Liver (tissue), 3 donors: ENCODE results near the gene DMD.

ENCODE experiments used
- EGR1 ChIP-seq, 2 donors: IDR thresholded peaks; 2 replicates each; pipeline ENCODE4 v1.6.1; 2016 to 2018; ENCODE audit warnings: antibody characterized with exemption in 2 of 2, low read depth in 2 of 2
- GABPA ChIP-seq, 2 donors: IDR thresholded peaks in 1 of 2; conservative IDR thresholded peaks in 1 of 2; 2 replicates each; pipeline ENCODE4 v1.6.1; 2016; ENCODE audit warnings: antibody characterized with exemption in 2 of 2, mild to moderate bottlenecking in 1 of 2, moderate library complexity in 1 of 2
- JUND ChIP-seq, 2 donors: IDR thresholded peaks; 2 replicates each; pipeline ENCODE4 v1.6.1; 2016; ENCODE audit warnings: antibody characterized with exemption in 2 of 2
- NR2F2 ChIP-seq: IDR thresholded peaks from 2 replicates; pipeline ENCODE4 v1.6.1; 2016; ENCODE audit warnings: antibody characterized with exemption
- RAD21 ChIP-seq, 2 donors: IDR thresholded peaks; 2 replicates each; pipeline ENCODE4 v1.6.1; 2016; ENCODE audit warnings: antibody characterized with exemption in 2 of 2, mild to moderate bottlenecking in 2 of 2
- RXRA ChIP-seq, 2 donors: IDR thresholded peaks; 2 replicates each; pipeline ENCODE4 v1.6.1; 2017 to 2018; ENCODE audit warnings: antibody characterized with exemption in 2 of 2, mild to moderate bottlenecking in 1 of 2
- SP1 ChIP-seq: IDR thresholded peaks from 2 replicates; pipeline ENCODE4 v1.6.1; 2018; ENCODE audit warnings: antibody characterized with exemption, mild to moderate bottlenecking
- TAF1 ChIP-seq: conservative IDR thresholded peaks from 2 replicates; pipeline ENCODE4 v1.6.1; 2016; ENCODE audit warnings: antibody characterized with exemption, mild to moderate bottlenecking
- YY1 ChIP-seq: IDR thresholded peaks from 2 replicates; pipeline ENCODE4 v1.6.1; 2016; ENCODE audit warnings: antibody characterized with exemption, mild to moderate bottlenecking
- TF ChIP-seq, protein P1 (sequence below): fragments of 150-350 bp; IDR thresholded peaks from 2 replicates; pipeline ENCODE4 v1.5.1; 2017; ENCODE audit warnings: improper control_type of control experiment, low read depth, low read length; ENCODE audit not compliant: missing input control
- TF ChIP-seq, protein P2 (sequence below): IDR thresholded peaks from 2 replicates; pipeline ENCODE4 v1.6.1; 2016; ENCODE audit warnings: antibody characterized with exemption
- TF ChIP-seq, protein P3 (sequence below): IDR thresholded peaks from 2 replicates; pipeline ENCODE4 v1.6.1; 2016; ENCODE audit warnings: antibody characterized with exemption, mild to moderate bottlenecking
- TF ChIP-seq, protein P4 (sequence below): IDR thresholded peaks from 2 replicates; pipeline ENCODE4 v1.6.1; 2016; ENCODE audit warnings: antibody characterized with exemption
- TF ChIP-seq, protein P5 (sequence below): IDR thresholded peaks from 2 replicates; pipeline ENCODE4 v1.6.1; 2016; ENCODE audit warnings: antibody characterized with exemption
- donor health status: healthy.
- donor health status: healthy.

DNA sequence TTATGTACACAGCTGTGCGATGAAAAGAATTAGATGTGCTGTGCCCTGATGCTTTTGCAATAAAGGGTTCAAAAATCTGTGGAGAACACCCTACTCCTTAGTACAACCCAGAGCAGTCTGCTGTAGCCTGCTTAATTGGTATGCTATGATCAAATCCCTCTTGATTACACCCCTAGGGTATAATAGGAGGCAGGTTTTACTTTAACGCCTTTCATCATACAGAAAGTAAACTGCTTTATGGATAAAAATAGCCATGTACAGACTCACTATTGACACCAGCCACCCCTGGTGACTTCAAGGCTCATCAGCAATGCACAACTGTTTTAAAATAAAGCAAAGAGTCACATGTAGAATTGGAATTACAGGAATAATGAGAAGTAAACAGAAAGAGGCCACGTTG, 315.3 kb downstream of the DMD start:
- TF ChIP-seq SP1 (no peak), JUND (IDR thresholded peaks at IDR 0.05) (no peak), RXRA (IDR thresholded peaks at IDR 0.05) (no peak), GABPA (IDR thresholded peaks at IDR 0.05 in 1 of 2, conservative IDR thresholded peaks at IDR 0.05 in 1 of 2) (no peak), NR2F2 (no peak), RAD21 (IDR thresholded peaks at IDR 0.05) (no peak), YY1 (no peak), TAF1 (no peak), EGR1 (IDR thresholded peaks at IDR 0.05; ENCODE audit: low read depth in 2 of 2) (no peak)
- TF ChIP-seq, protein P1, sequence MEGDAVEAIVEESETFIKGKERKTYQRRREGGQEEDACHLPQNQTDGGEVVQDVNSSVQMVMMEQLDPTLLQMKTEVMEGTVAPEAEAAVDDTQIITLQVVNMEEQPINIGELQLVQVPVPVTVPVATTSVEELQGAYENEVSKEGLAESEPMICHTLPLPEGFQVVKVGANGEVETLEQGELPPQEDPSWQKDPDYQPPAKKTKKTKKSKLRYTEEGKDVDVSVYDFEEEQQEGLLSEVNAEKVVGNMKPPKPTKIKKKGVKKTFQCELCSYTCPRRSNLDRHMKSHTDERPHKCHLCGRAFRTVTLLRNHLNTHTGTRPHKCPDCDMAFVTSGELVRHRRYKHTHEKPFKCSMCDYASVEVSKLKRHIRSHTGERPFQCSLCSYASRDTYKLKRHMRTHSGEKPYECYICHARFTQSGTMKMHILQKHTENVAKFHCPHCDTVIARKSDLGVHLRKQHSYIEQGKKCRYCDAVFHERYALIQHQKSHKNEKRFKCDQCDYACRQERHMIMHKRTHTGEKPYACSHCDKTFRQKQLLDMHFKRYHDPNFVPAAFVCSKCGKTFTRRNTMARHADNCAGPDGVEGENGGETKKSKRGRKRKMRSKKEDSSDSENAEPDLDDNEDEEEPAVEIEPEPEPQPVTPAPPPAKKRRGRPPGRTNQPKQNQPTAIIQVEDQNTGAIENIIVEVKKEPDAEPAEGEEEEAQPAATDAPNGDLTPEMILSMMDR, result no peak
- TF ChIP-seq, protein P2, sequence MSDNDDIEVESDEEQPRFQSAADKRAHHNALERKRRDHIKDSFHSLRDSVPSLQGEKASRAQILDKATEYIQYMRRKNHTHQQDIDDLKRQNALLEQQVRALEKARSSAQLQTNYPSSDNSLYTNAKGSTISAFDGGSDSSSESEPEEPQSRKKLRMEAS, result no peak
- TF ChIP-seq, protein P3, sequence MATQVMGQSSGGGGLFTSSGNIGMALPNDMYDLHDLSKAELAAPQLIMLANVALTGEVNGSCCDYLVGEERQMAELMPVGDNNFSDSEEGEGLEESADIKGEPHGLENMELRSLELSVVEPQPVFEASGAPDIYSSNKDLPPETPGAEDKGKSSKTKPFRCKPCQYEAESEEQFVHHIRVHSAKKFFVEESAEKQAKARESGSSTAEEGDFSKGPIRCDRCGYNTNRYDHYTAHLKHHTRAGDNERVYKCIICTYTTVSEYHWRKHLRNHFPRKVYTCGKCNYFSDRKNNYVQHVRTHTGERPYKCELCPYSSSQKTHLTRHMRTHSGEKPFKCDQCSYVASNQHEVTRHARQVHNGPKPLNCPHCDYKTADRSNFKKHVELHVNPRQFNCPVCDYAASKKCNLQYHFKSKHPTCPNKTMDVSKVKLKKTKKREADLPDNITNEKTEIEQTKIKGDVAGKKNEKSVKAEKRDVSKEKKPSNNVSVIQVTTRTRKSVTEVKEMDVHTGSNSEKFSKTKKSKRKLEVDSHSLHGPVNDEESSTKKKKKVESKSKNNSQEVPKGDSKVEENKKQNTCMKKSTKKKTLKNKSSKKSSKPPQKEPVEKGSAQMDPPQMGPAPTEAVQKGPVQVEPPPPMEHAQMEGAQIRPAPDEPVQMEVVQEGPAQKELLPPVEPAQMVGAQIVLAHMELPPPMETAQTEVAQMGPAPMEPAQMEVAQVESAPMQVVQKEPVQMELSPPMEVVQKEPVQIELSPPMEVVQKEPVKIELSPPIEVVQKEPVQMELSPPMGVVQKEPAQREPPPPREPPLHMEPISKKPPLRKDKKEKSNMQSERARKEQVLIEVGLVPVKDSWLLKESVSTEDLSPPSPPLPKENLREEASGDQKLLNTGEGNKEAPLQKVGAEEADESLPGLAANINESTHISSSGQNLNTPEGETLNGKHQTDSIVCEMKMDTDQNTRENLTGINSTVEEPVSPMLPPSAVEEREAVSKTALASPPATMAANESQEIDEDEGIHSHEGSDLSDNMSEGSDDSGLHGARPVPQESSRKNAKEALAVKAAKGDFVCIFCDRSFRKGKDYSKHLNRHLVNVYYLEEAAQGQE, result no peak
- TF ChIP-seq, protein P4, sequence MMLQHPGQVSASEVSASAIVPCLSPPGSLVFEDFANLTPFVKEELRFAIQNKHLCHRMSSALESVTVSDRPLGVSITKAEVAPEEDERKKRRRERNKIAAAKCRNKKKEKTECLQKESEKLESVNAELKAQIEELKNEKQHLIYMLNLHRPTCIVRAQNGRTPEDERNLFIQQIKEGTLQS, result no peak
- TF ChIP-seq, protein P5, sequence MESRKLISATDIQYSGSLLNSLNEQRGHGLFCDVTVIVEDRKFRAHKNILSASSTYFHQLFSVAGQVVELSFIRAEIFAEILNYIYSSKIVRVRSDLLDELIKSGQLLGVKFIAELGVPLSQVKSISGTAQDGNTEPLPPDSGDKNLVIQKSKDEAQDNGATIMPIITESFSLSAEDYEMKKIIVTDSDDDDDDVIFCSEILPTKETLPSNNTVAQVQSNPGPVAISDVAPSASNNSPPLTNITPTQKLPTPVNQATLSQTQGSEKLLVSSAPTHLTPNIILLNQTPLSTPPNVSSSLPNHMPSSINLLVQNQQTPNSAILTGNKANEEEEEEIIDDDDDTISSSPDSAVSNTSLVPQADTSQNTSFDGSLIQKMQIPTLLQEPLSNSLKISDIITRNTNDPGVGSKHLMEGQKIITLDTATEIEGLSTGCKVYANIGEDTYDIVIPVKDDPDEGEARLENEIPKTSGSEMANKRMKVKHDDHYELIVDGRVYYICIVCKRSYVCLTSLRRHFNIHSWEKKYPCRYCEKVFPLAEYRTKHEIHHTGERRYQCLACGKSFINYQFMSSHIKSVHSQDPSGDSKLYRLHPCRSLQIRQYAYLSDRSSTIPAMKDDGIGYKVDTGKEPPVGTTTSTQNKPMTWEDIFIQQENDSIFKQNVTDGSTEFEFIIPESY, result no peak
